CD14-positive monocyte (primary cell): ENCODE measurements around the gene GRIP1. TPM values are rescaled to one million over a fixed set of nuclear protein-coding genes. Genes with fewer than 3 reads are reported as not detected.

Experiments
- DNase-seq, 3 donors: peaks; one replicate each; pipeline ENCODE4 v3.0.0-alpha.2; 2011 to 2022
- H2AFZ ChIP-seq: 2 replicates; pipeline ENCODE4 v1.6.0; 2012; ENCODE audit warnings: mild to moderate bottlenecking, low read depth, low read length, inconsistent platforms; ENCODE audit not compliant: insufficient read depth, poor library complexity, severe bottlenecking
- H3K27ac ChIP-seq, 2 donors: 1 replicate in 1 of 2; 2 replicates in 1 of 2; pipeline ENCODE4 v1.5.1; 2012 to 2013; ENCODE audit warnings: low read length in 2 of 2, control low read depth in 1 of 2, inconsistent platforms in 1 of 2, low read depth in 1 of 2, mild to moderate bottlenecking in 1 of 2
- H3K27me3 ChIP-seq, 2 donors: one replicate each; pipeline versions ENCODE4 v1.6.0 to v1.6.1; 2011 to 2013; ENCODE audit warnings: low read length in 2 of 2; ENCODE audit not compliant: control insufficient read depth in 2 of 2, insufficient read depth in 2 of 2
- H3K36me3 ChIP-seq, 2 donors: replicated peaks in 1 of 2; 1 replicate in 1 of 2; 2 replicates in 1 of 2; pipeline versions ENCODE4 v1.5.1 to v1.6.1; 2012 to 2013; ENCODE audit warnings: low read length in 2 of 2, control low read depth in 1 of 2, inconsistent platforms in 1 of 2, mild to moderate bottlenecking in 1 of 2; ENCODE audit not compliant: insufficient read depth in 2 of 2, control insufficient read depth in 1 of 2
- H3K4me1 ChIP-seq, 2 donors: 1 replicate in 1 of 2; 2 replicates in 1 of 2; pipeline versions ENCODE4 v1.5.1 to v1.6.1; 2012 to 2013; ENCODE audit warnings: low read length in 2 of 2, control low read depth in 1 of 2, inconsistent platforms in 1 of 2, mild to moderate bottlenecking in 1 of 2, moderate library complexity in 1 of 2; ENCODE audit not compliant: insufficient read depth in 2 of 2, control insufficient read depth in 1 of 2
- H3K4me2 ChIP-seq: replicated peaks from 2 replicates; pipeline ENCODE3; 2012; ENCODE audit warnings: low read length, moderate library complexity, mild to moderate bottlenecking; ENCODE audit not compliant: poor library complexity, severe bottlenecking; ENCODE audit errors: extremely low read depth
- H3K4me3 ChIP-seq, 3 experiments: fragments of 200-600 bp in 1 of 3; sonication (generic) in 1 of 3; replicated peaks in 1 of 3; 1 replicate in 2 of 3; 2 replicates in 1 of 3; pipeline ENCODE4 v1.5.1; 2011 to 2013; ENCODE audit warnings: low read length in 3 of 3, mild to moderate bottlenecking in 3 of 3, control low read depth in 2 of 3, low read depth in 2 of 3, inconsistent platforms in 1 of 3, moderate library complexity in 1 of 3
- H3K79me2 ChIP-seq: 2 replicates; pipeline ENCODE4 v1.6.0; 2012; ENCODE audit warnings: mild to moderate bottlenecking, control low read depth, inconsistent platforms, low read length, moderate library complexity; ENCODE audit not compliant: insufficient read depth
- H3K9ac ChIP-seq: 2 replicates; pipeline ENCODE4 v1.6.0; 2017; ENCODE audit warnings: low read length, mild to moderate bottlenecking; ENCODE audit not compliant: insufficient read depth, poor library complexity, severe bottlenecking
- H3K9me3 ChIP-seq, 2 donors: replicated peaks in 1 of 2; 1 replicate in 1 of 2; 2 replicates in 1 of 2; pipeline versions ENCODE4 v1.5.1 to v1.6.1; 2012 to 2013; ENCODE audit warnings: low read length in 2 of 2, control low read depth in 1 of 2; ENCODE audit not compliant: control insufficient read depth in 1 of 2, insufficient read depth in 1 of 2
- H4K20me1 ChIP-seq: 2 replicates; pipeline ENCODE4 v1.6.0; 2012; ENCODE audit warnings: mild to moderate bottlenecking, low read length, control low read depth, moderate library complexity; ENCODE audit not compliant: insufficient read depth
- H3K27ac Mint-ChIP-seq, 7 donors: one replicate each; pipeline ENCODE4 v1.8.0; 2020; ENCODE audit warnings: mild to moderate bottlenecking in 7 of 7, mixed read lengths in 7 of 7, moderate library complexity in 6 of 7, inconsistent platforms in 2 of 7
- H3K27me3 Mint-ChIP-seq, 3 donors: one replicate each; pipeline ENCODE4 v1.8.0; 2021 to 2022; ENCODE audit warnings: low read depth in 3 of 3, mild to moderate bottlenecking in 3 of 3, mixed read lengths in 3 of 3, moderate library complexity in 3 of 3, inconsistent platforms in 1 of 3
- H3K36me3 Mint-ChIP-seq, 2 donors: one replicate each; pipeline ENCODE4 v1.8.0; 2020; ENCODE audit warnings: mixed read lengths in 2 of 2, inconsistent platforms in 1 of 2, mild to moderate bottlenecking in 1 of 2
- H3K4me1 Mint-ChIP-seq: one replicate; pipeline ENCODE4 v1.8.0; 2020; ENCODE audit warnings: mild to moderate bottlenecking, mixed read lengths
- H3K4me3 Mint-ChIP-seq, 2 donors: one replicate each; pipeline ENCODE4 v1.8.0; 2020; ENCODE audit warnings: mild to moderate bottlenecking in 2 of 2, mixed read lengths in 2 of 2, moderate library complexity in 1 of 2
- H3K9me3 Mint-ChIP-seq, 7 donors: one replicate each; pipeline ENCODE4 v1.8.0; 2020 to 2022; ENCODE audit warnings: mixed read lengths in 7 of 7, mild to moderate bottlenecking in 6 of 7, moderate library complexity in 6 of 7, inconsistent platforms in 2 of 7
- CTCF ChIP-seq: fragments of 200-600 bp; IDR thresholded peaks from one replicate; pipeline ENCODE4 v1.8.0; 2022; ENCODE audit warnings: antibody characterized with exemption, mild to moderate bottlenecking
- WGBS: methylation state at CpG from one replicate; pipeline ENCODE4 v1.1.5; 2013; ENCODE audit warnings: missing lambda C conversion rate; ENCODE audit not compliant: insufficient coverage; 5-methylcytosine and 5-hydroxymethylcytosine counted together
- intact Hi-C, 2 donors: fragments of 100-400 bp; cut with micrococcal nuclease; formaldehyde crosslinking; loops; one replicate each; pipeline versions ENCODE4 v1.15.0 to v1.15.1; 2023
- polyA plus RNA-seq, 3 donors: library from polyadenylated mRNA; depleted of rRNA in 1 of 3; unstranded in 2 of 3; stranded (reverse) in 1 of 3; fragments of 300-500 nt in 2 of 3; fragments of >200 nt in 1 of 3; fragmentation: Illumina TruSeq in 2 of 3; gene quantifications; 1 replicate in 2 of 3; 2 replicates in 1 of 3; pipeline ENCODE4 v1.2.3, GENCODE V29; 2012 to 2021

GRIP1 gene
- polyA plus RNA-seq, 3 donors = 0.21 TPM; not detected in 2

- no peaks in the 10 kb centered on the region for H4K20me1 ChIP-seq
- no peak overlapping the region for H3K4me2 ChIP-seq
- Mint-ChIP-seq H3K27me3 (peaks cover 0 to 3% (median 2%) of the 10 kb centered on the region in 3 donors), H3K4me3 (no peak overlapping the region), H3K9me3 (no peaks in the 10 kb centered on the region), H3K36me3 (no peaks in the 10 kb centered on the region), H3K4me1 (peaks cover 3% of the 10 kb centered on the region), H3K27ac (no peak overlapping the region)
- H3K36me3 ChIP-seq = no peaks in the 10 kb centered on the region
- H3K4me3 ChIP-seq = no peak overlapping the region
- H3K27me3 ChIP-seq = no peaks in the 10 kb centered on the region
- H2AFZ ChIP-seq = no peak overlapping the region
- no peak for TF ChIP-seq CTCF
- no peaks in the 10 kb centered on the region for H3K4me1 ChIP-seq
- no peak overlapping the region for H3K27ac ChIP-seq
- intact Hi-C loops = no loop called here
- WGBS = 100% methylated on average over 1 of the region's 3 CpGs
- no peaks in the 10 kb centered on the region for H3K9me3 ChIP-seq
- no peak for DNase-seq
- H3K79me2 ChIP-seq = no peaks in the 10 kb centered on the region
- H3K9ac ChIP-seq = no peak overlapping the region
These were observed 4.9 kb upstream of the GRIP1 start for GRCh38 chr12:66683822-66684221.

- H3K79me2 ChIP-seq = no peaks in the 10 kb centered on the region
- no peak overlapping the region for H3K9ac ChIP-seq
- H3K27ac ChIP-seq = no peak overlapping the region
- H3K27ac Mint-ChIP-seq = no peak overlapping the region
- peaks cover 2% of the 10 kb centered on the region for H3K4me1 Mint-ChIP-seq
- no peak overlapping the region for H3K4me3 ChIP-seq
- no peak overlapping the region for H2AFZ ChIP-seq
- H3K27me3 ChIP-seq = no peaks in the 10 kb centered on the region
- no peak for TF ChIP-seq CTCF
- intact Hi-C loops = no loop called here
- H3K36me3 ChIP-seq = no peaks in the 10 kb centered on the region
- 48% methylated on average over 3 of the region's 6 CpGs for WGBS
- no peaks in the 10 kb centered on the region for H3K36me3 Mint-ChIP-seq
- H3K4me2 ChIP-seq = no peak overlapping the region
- H3K9me3 Mint-ChIP-seq = no peaks in the 10 kb centered on the region
- no peak overlapping the region for H3K4me3 Mint-ChIP-seq
- no peak for DNase-seq
- no peaks in the 10 kb centered on the region for H3K4me1 ChIP-seq
- H3K27me3 Mint-ChIP-seq = peaks cover 0 to 3% (median 2%) of the 10 kb centered on the region in 3 donors
- no peaks in the 10 kb centered on the region for H3K9me3 ChIP-seq
- H4K20me1 ChIP-seq = no peaks in the 10 kb centered on the region
These were observed 4.2 kb upstream of the GRIP1 start for GRCh38 chr12:66683073-66683472.
